H9 (cell line): ENCODE data around the gene TRPM3. TPM values are rescaled to one million over a fixed set of nuclear protein-coding genes. Genes with fewer than 3 reads are reported as not detected.

Source experiments
- DNase-seq: peaks from one replicate; pipeline ENCODE4 v3.0.0-alpha.2; 2017
- H2AFZ ChIP-seq: one replicate; pipeline ENCODE4 v1.6.1; 2013; ENCODE audit warnings: mild to moderate bottlenecking, low read length, control low read depth, moderate library complexity
- H2AK5ac ChIP-seq: 2 replicates; pipeline ENCODE4 v1.6.1; 2013; ENCODE audit warnings: low read length, control low read depth, mixed read lengths; ENCODE audit not compliant: insufficient read length
- H2BK120ac ChIP-seq: one replicate; pipeline ENCODE4 v1.6.1; 2013; ENCODE audit warnings: low read depth, mild to moderate bottlenecking, low read length, control low read depth, inconsistent platforms; ENCODE audit not compliant: poor library complexity, severe bottlenecking
- H2BK12ac ChIP-seq: 2 replicates; pipeline ENCODE4 v1.6.1; 2013; ENCODE audit warnings: low read length, control low read depth, mixed read lengths, low read depth; ENCODE audit not compliant: insufficient read length
- H2BK15ac ChIP-seq: 2 replicates; pipeline ENCODE4 v1.6.1; 2013; ENCODE audit warnings: low read depth, low read length, control low read depth
- H2BK20ac ChIP-seq: one replicate; pipeline ENCODE4 v1.6.1; 2013; ENCODE audit warnings: low read depth, mild to moderate bottlenecking, low read length, control low read depth, inconsistent platforms; ENCODE audit not compliant: poor library complexity, severe bottlenecking
- H2BK5ac ChIP-seq: 2 replicates; pipeline ENCODE4 v1.6.1; 2013; ENCODE audit warnings: low read length, control low read depth, mixed read lengths; ENCODE audit not compliant: insufficient read length
- H3K14ac ChIP-seq: 2 replicates; pipeline ENCODE4 v1.6.1; 2013; ENCODE audit warnings: low read length, control low read depth; ENCODE audit not compliant: insufficient read depth
- H3K18ac ChIP-seq: 2 replicates; pipeline ENCODE4 v1.6.1; 2013; ENCODE audit warnings: low read depth, mild to moderate bottlenecking, mixed read lengths, low read length, control low read depth; ENCODE audit not compliant: insufficient read length
- H3K23ac ChIP-seq: 2 replicates; pipeline ENCODE4 v1.6.1; 2013; ENCODE audit warnings: low read length, control low read depth, mixed read lengths, low read depth; ENCODE audit not compliant: insufficient read length
- H3K23me2 ChIP-seq: 2 replicates; pipeline ENCODE4 v1.6.1; 2013; ENCODE audit warnings: low read depth, mild to moderate bottlenecking, mixed read lengths, low read length, control low read depth; ENCODE audit not compliant: insufficient read length, poor library complexity, severe bottlenecking
- H3K27ac ChIP-seq: 2 replicates; pipeline ENCODE4 v1.5.1; 2013; ENCODE audit warnings: low read length, control low read depth, mixed read lengths, low read depth; ENCODE audit not compliant: insufficient read length
- H3K27me3 ChIP-seq: 2 replicates; pipeline ENCODE4 v1.6.1; 2013; ENCODE audit warnings: low read length, control low read depth, inconsistent platforms; ENCODE audit not compliant: insufficient read depth
- H3K4ac ChIP-seq: 2 replicates; pipeline ENCODE4 v1.6.1; 2013; ENCODE audit warnings: low read depth, mild to moderate bottlenecking, control low read depth, inconsistent platforms, low read length, moderate library complexity
- H3K4me1 ChIP-seq: 2 replicates; pipeline ENCODE4 v1.6.1; 2013; ENCODE audit warnings: low read length, control low read depth, inconsistent platforms; ENCODE audit not compliant: insufficient read depth
- H3K4me2 ChIP-seq: 2 replicates; pipeline ENCODE4 v1.6.1; 2013; ENCODE audit warnings: low read length, control low read depth, mixed read lengths; ENCODE audit not compliant: insufficient read length, insufficient read depth
- H3K56ac ChIP-seq: 2 replicates; pipeline ENCODE4 v1.6.1; 2013; ENCODE audit warnings: low read depth, mild to moderate bottlenecking, mixed read lengths, low read length, control low read depth; ENCODE audit not compliant: insufficient read length
- H3K79me1 ChIP-seq: 2 replicates; pipeline ENCODE4 v1.6.1; 2013; ENCODE audit warnings: low read depth, mild to moderate bottlenecking, moderate library complexity, low read length, control low read depth, inconsistent platforms; ENCODE audit not compliant: insufficient read depth, poor library complexity, severe bottlenecking
- H3K79me2 ChIP-seq: 2 replicates; pipeline ENCODE4 v1.6.1; 2013; ENCODE audit warnings: low read length, control low read depth, inconsistent platforms; ENCODE audit not compliant: insufficient read depth
- H3K9ac ChIP-seq: 2 replicates; pipeline ENCODE4 v1.6.1; 2013; ENCODE audit warnings: low read length, control low read depth, mixed read lengths; ENCODE audit not compliant: insufficient read length; ENCODE audit errors: extremely low read depth
- H3K9me3 ChIP-seq: one replicate; pipeline ENCODE4 v1.6.1; 2013; ENCODE audit warnings: low read depth, low read length, inconsistent platforms; ENCODE audit not compliant: control insufficient read depth
- H3T11ph ChIP-seq: one replicate; pipeline ENCODE4 v1.6.1; 2013; ENCODE audit warnings: mild to moderate bottlenecking, low read length, control low read depth, inconsistent platforms
- H4K20me1 ChIP-seq: one replicate; pipeline ENCODE4 v1.6.1; 2013; ENCODE audit not compliant: control insufficient read depth, insufficient read length, insufficient read depth
- H4K5ac ChIP-seq: 2 replicates; pipeline ENCODE4 v1.6.1; 2013; ENCODE audit warnings: low read depth, mild to moderate bottlenecking, mixed read lengths, low read length, control low read depth; ENCODE audit not compliant: insufficient read length
- H4K8ac ChIP-seq: replicated peaks from 2 replicates; pipeline ENCODE4 v1.6.1; 2013; ENCODE audit warnings: low read length, control low read depth, mixed read lengths, low read depth; ENCODE audit not compliant: insufficient read length
- H4K91ac ChIP-seq: 2 replicates; pipeline ENCODE4 v1.6.1; 2013; ENCODE audit warnings: low read depth, mild to moderate bottlenecking, moderate library complexity, mixed read lengths, low read length, control low read depth; ENCODE audit not compliant: insufficient read length
- H3K27ac Mint-ChIP-seq, 3 experiments: 2 replicates in 2 of 3; 3 replicates in 1 of 3; pipeline ENCODE4 v1.8.0; 2020 to 2021; ENCODE audit warnings: mixed read lengths in 3 of 3, mild to moderate bottlenecking in 1 of 3, moderate library complexity in 1 of 3
- H3K27me3 Mint-ChIP-seq: 2 replicates; pipeline ENCODE4 v1.8.0; 2021; ENCODE audit warnings: low read depth, mild to moderate bottlenecking, moderate library complexity, mixed read lengths
- H3K36me3 Mint-ChIP-seq, 3 experiments: 2 replicates in 2 of 3; 3 replicates in 1 of 3; pipeline ENCODE4 v1.8.0; 2020 to 2021; ENCODE audit warnings: low read depth in 3 of 3, mixed read lengths in 3 of 3; ENCODE audit not compliant: insufficient read depth in 1 of 3
- H3K4me1 Mint-ChIP-seq, 2 experiments: 2 replicates each; pipeline ENCODE4 v1.8.0; 2020; ENCODE audit warnings: mixed read lengths in 2 of 2
- H3K4me3 Mint-ChIP-seq, 2 experiments: 2 replicates in 1 of 2; 3 replicates in 1 of 2; pipeline ENCODE4 v1.8.0; 2020 to 2021; ENCODE audit warnings: mild to moderate bottlenecking in 2 of 2, mixed read lengths in 2 of 2, moderate library complexity in 1 of 2
- H3K9me3 Mint-ChIP-seq, 2 experiments: 2 replicates in 1 of 2; 3 replicates in 1 of 2; pipeline ENCODE4 v1.8.0; 2020; ENCODE audit warnings: mild to moderate bottlenecking in 2 of 2, mixed read lengths in 2 of 2, moderate library complexity in 1 of 2
- CTCF ChIP-seq: fragments of 200-600 bp; sonication (generic); conservative IDR thresholded peaks from 3 replicates; pipeline ENCODE4 v1.8.0; 2021; ENCODE audit warnings: antibody characterized with exemption, mild to moderate bottlenecking
- WGBS: extraction: QIAGEN DNeasy Blood & Tissue Kit; methylation state at CpG from one replicate; pipeline ENCODE4 v1.1.7; 2013; ENCODE audit warnings: missing lambda C conversion rate, low lambda C conversion rate, mixed read lengths; ENCODE audit not compliant: insufficient read length; ENCODE audit errors: extremely low coverage; 5-methylcytosine and 5-hydroxymethylcytosine counted together
- total RNA-seq: library from RNA; stranded (reverse); gene quantifications from 2 replicates; pipeline ENCODE4 v1.2.1, GENCODE V29; 2021

The TRPM3 gene
- total RNA-seq, 1 experiment from 2014 or later: 10.3 TPM

- WGBS: no CpG with 5 or more reads among the region's 3 CpGs
- H3K4me3 Mint-ChIP-seq: no peak overlapping the region
- no peaks in the 10 kb centered on the region for H3K4me1 Mint-ChIP-seq
Observed at GRCh38 chr9:70511858-70512257, 609.6 kb downstream of the TRPM3 start.

More at GRCh38 chr9:70511858-70512257, 609.6 kb downstream of the TRPM3 start:
- Histone ChIP-seq H2AK5ac (no peak overlapping the region), H2BK20ac (no peak overlapping the region), H3K14ac (no peak overlapping the region), H2BK120ac (no peak overlapping the region), H4K20me1 (no peaks in the 10 kb centered on the region), H3K23me2 (no peaks in the 10 kb centered on the region), H3K18ac (no peak overlapping the region), H4K91ac (no peak overlapping the region), H4K5ac (no peak overlapping the region), H3K9ac (no peak overlapping the region), H3K23ac (no peak overlapping the region), H3K27me3 (no peaks in the 10 kb centered on the region), H3K4ac (no peak overlapping the region), H3T11ph (no peak overlapping the region), H2AFZ (no peak overlapping the region), H3K4me2 (no peak overlapping the region), H2BK15ac (no peak overlapping the region), H2BK5ac (no peak overlapping the region), H3K9me3 (no peaks in the 10 kb centered on the region), H3K27ac (no peak overlapping the region), H2BK12ac (no peak overlapping the region), H3K79me2 (no peaks in the 10 kb centered on the region), H4K8ac (no peak overlapping the region), H3K4me1 (no peaks in the 10 kb centered on the region), H3K79me1 (no peaks in the 10 kb centered on the region), H3K56ac (no peak overlapping the region)
- no peak overlapping the region for H3K27ac Mint-ChIP-seq
- no peak for TF ChIP-seq CTCF
- DNase-seq: no peak
- H3K27me3 Mint-ChIP-seq: no peaks in the 10 kb centered on the region; the same call in 1 of the 2 replicates
- peaks cover 9 to 10% of the 10 kb centered on the region in 2 experiments for H3K9me3 Mint-ChIP-seq
- peaks cover 3 to 10% (median 3%) of the 10 kb centered on the region in 3 experiments; a peak in 5 of 7 replicates for H3K36me3 Mint-ChIP-seq
